ENCODE data around the gene DRD4.

DNA sequence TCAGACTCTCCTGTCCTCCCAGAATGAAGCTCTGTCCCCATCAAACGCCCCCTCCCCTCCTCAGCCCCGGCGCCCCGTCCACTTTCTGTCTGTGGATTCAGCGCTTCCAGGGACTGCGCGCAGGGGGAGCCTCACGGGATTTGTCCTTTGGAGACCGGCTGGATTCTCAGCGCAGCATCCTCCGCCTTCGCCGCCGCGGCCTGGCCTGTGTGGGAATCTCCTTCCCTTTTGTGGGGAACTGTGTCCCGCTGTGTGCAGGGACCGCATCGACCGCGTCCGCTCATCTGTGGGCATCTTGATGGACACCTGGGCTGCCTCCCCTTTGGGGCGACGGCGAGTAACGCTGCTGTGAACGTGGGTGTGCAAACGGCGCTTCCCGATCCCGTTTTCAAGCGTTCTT, 9.0 kb upstream of the DRD4 start:
- TF ChIP-seq EZH2 (optimal IDR thresholded peaks at IDR 0.05; ENCODE audit: low read depth, low read length) = no peak
- TF ChIP-seq, protein P1, sequence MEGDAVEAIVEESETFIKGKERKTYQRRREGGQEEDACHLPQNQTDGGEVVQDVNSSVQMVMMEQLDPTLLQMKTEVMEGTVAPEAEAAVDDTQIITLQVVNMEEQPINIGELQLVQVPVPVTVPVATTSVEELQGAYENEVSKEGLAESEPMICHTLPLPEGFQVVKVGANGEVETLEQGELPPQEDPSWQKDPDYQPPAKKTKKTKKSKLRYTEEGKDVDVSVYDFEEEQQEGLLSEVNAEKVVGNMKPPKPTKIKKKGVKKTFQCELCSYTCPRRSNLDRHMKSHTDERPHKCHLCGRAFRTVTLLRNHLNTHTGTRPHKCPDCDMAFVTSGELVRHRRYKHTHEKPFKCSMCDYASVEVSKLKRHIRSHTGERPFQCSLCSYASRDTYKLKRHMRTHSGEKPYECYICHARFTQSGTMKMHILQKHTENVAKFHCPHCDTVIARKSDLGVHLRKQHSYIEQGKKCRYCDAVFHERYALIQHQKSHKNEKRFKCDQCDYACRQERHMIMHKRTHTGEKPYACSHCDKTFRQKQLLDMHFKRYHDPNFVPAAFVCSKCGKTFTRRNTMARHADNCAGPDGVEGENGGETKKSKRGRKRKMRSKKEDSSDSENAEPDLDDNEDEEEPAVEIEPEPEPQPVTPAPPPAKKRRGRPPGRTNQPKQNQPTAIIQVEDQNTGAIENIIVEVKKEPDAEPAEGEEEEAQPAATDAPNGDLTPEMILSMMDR (IDR thresholded peaks at IDR 0.05; ENCODE audit: low read length) = no peak

Data from MM.1S (cell line).